ENCODE data around the gene ABAT.

Gene ABAT

DNA sequence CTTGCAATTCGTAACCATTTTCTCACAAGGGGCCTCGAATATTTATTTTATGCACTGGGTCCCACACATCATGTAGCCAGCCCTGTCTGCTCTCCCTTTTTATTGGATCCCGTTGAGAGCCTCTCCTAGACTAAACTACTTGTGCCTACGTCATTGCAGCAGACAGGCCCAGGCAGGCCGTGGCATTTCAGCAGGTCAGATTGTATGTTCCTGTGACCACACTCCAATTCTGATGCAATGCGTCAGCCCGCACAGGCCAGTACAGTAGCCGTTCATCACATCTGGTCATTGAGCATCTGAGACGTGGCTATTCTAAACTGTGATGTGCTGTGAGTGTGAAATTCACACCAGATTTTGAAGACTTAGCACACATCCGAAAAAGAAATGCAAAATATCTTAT, 42.2 kb downstream of the ABAT start:
- Histone ChIP-seq H3K9me3 (peaks cover 0 to 12% (median 2%) of the 10 kb centered on the region in 3 donors), H3K4me1 (no peaks in the 10 kb centered on the region), H3K27ac (no peak overlapping the region), H3K36me3 (peaks cover 11 to 16% (median 11%) of the 10 kb centered on the region in 3 donors), H3K4me3 (no peak overlapping the region), H3K27me3 (no peaks in the 10 kb centered on the region)
- intact Hi-C loops (cut with DNase I; ENCODE audit: low total_unique reads): no loop called here
- DNase-seq: no peak
- no peak for TF ChIP-seq CTCF (IDR thresholded peaks at IDR 0.05)

GRCh38 chr16:8717469-8717868, 43.1 kb downstream of the ABAT start:
- no peak for TF ChIP-seq CTCF (IDR thresholded peaks at IDR 0.05)
- peaks cover 0 to 12% (median 2%) of the 10 kb centered on the region in 3 donors for H3K9me3 ChIP-seq
- H3K27me3 ChIP-seq: no peaks in the 10 kb centered on the region
- intact Hi-C loops (cut with DNase I; ENCODE audit: low total_unique reads): no loop called here
- DNase-seq: no peak
- peaks cover 11 to 16% (median 11%) of the 10 kb centered on the region in 3 donors for H3K36me3 ChIP-seq
- no peaks in the 10 kb centered on the region for H3K4me1 ChIP-seq
- no peak overlapping the region for H3K4me3 ChIP-seq
- no peak overlapping the region for H3K27ac ChIP-seq

DNA sequence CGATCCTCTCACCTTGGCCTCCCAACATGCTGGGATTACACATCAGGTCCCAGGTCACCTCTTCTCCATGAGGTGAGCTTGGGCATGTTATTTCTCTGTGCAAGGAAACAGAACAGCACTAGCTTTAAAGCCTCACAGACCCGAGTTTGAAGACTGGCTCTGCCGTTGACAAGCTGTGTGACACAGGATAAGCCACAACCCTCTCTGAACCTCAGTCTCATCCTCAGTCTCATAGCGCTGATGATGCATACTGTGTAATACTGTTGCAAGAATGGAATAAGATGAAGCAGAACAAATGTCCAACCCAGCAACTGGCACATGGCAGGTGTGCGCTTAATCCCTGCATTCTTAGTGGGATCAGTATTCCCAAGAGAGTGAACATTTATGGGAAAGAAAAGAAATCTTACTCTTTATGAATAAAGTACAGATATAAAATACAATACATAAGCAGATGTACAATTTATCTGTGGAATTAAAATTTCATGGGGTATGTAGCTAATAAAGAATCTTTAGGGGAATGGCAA, 43.5 kb downstream of the ABAT start:
- intact Hi-C loops (cut with DNase I; ENCODE audit: low total_unique reads): no loop called here
- peaks cover 0 to 12% (median 2%) of the 10 kb centered on the region in 3 donors for H3K9me3 ChIP-seq
- TF ChIP-seq CTCF (IDR thresholded peaks at IDR 0.05): no peak
- no peaks in the 10 kb centered on the region for H3K4me1 ChIP-seq
- H3K27ac ChIP-seq: no peak overlapping the region
- no peaks in the 10 kb centered on the region for H3K27me3 ChIP-seq
- peaks cover 11 to 16% (median 11%) of the 10 kb centered on the region in 3 donors for H3K36me3 ChIP-seq
- DNase-seq: no peak
- no peak overlapping the region for H3K4me3 ChIP-seq

DNA sequence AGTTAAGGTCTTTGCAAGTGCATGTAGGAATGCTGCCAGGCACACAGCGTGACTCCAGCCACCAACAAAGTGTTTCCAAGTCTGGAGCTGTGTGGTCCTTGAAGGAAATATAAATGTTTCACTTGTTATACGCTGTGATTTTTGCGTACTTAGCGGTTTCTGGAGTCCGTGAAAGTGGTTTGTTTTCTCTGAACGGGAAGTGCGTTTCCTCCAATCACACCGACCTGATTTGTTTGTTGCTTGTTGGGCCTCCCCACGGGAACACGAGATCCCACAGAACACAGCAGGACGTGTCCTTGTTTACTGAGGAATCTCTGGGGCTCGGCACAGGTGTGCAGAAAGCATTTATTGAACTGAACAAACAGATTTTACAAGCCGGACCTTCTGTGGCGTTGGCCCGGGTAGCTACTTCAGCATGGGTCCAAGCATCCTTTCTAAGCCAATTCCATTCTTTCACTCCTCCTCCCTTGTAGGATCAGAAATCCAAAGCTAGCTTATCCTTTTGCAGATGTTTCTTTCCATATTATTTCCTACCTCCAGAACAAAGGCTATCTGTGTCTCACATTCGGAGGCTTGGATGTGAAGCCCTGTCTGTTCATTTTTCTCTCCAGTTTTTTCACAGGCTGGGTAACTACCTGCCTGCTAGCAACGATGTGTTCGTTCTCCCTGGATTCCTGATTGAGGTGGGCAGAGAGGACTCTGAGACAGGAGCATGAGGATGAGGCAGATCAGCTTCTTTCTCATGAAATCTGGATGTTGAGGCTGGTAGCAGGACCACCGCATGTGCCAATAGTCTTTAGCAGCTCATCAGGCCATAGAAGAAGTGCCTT, 44.6 kb downstream of the ABAT start:
- intact Hi-C loops (cut with DNase I; ENCODE audit: low total_unique reads): no loop called here
- DNase-seq: no peak
- no peaks in the 10 kb centered on the region for H3K27me3 ChIP-seq

More for the DNA sequence above, 44.6 kb downstream of the ABAT start:
- TF ChIP-seq CTCF (IDR thresholded peaks at IDR 0.05): no peak
- Histone ChIP-seq H3K27ac (no peak overlapping the region), H3K4me3 (no peak overlapping the region), H3K4me1 (no peaks in the 10 kb centered on the region), H3K36me3 (peaks cover 11 to 16% (median 11%) of the 10 kb centered on the region in 3 donors), H3K9me3 (peaks cover 0 to 12% (median 2%) of the 10 kb centered on the region in 3 donors)

All from tibial artery (tissue), 4 donors.